GM21367 (cell line): ENCODE results near the gene BABAM2.
"Not testable (repeated sequence)": the region's sequence is repeated elsewhere in the genome, so short reads cannot be mapped to it uniquely, and the experiment has no call there.

Source experiments
- ATAC-seq: cut with Tn5 transposase; IDR thresholded peaks from one replicate; pipeline ENCODE4 v1.9.1; 2021; ENCODE audit not compliant: unreplicated experiment

Gene BABAM2

GRCh38 chr2:28227498-28227897, 337.0 kb downstream of the BABAM2 start:
- ATAC-seq: no peak

- ATAC-seq: no peak
These were observed 338.0 kb downstream of the BABAM2 start for GRCh38 chr2:28228434-28228995.

GRCh38 chr2:28231110-28231631, 340.6 kb downstream of the BABAM2 start:
- no peak for ATAC-seq

GRCh38 chr2:28232295-28232694, 341.8 kb downstream of the BABAM2 start:
- no peak for ATAC-seq

- no peak for ATAC-seq
These were observed 342.7 kb downstream of the BABAM2 start for GRCh38 chr2:28233164-28233676.

- no peak for ATAC-seq
These were observed 344.3 kb downstream of the BABAM2 start for GRCh38 chr2:28234807-28235206.

GRCh38 chr2:28239207-28239606, 348.7 kb downstream of the BABAM2 start:
- no peak for ATAC-seq

- no peak for ATAC-seq
These were observed 350.4 kb downstream of the BABAM2 start for GRCh38 chr2:28240937-28241336.

- ATAC-seq: no peak
These were observed 356.8 kb downstream of the BABAM2 start for GRCh38 chr2:28247290-28247689.

- no peak for ATAC-seq
These were observed 357.2 kb downstream of the BABAM2 start for GRCh38 chr2:28247734-28248133.

- no peak for ATAC-seq
These were observed 358.0 kb downstream of the BABAM2 start for GRCh38 chr2:28248511-28248910.

- ATAC-seq: no peak
These were observed 359.5 kb downstream of the BABAM2 start for GRCh38 chr2:28250006-28250405.

GRCh38 chr2:28251337-28251736, 360.8 kb downstream of the BABAM2 start:
- no peak for ATAC-seq

GRCh38 chr2:28252311-28252710, 361.8 kb downstream of the BABAM2 start:
- ATAC-seq: peak; percentile 85

- no peak for ATAC-seq
These were observed 363.0 kb downstream of the BABAM2 start for GRCh38 chr2:28253543-28253942.

GRCh38 chr2:28255231-28255630, 364.7 kb downstream of the BABAM2 start:
- not testable (repeated sequence) for ATAC-seq

GRCh38 chr2:28257182-28257581, 366.7 kb downstream of the BABAM2 start:
- ATAC-seq: no peak

GRCh38 chr2:28259226-28259625, 368.7 kb downstream of the BABAM2 start:
- ATAC-seq: not testable (repeated sequence)

- ATAC-seq: no peak
These were observed 373.2 kb downstream of the BABAM2 start for GRCh38 chr2:28263690-28264089.

- no peak for ATAC-seq
These were observed 376.8 kb downstream of the BABAM2 start for GRCh38 chr2:28267282-28267681.

GRCh38 chr2:28268386-28268785, 377.9 kb downstream of the BABAM2 start:
- ATAC-seq: no peak

GRCh38 chr2:28269019-28269784, 378.7 kb downstream of the BABAM2 start:
- no peak for ATAC-seq
